CD8-positive, alpha-beta memory T cell (primary cell): ENCODE data around the gene CCDC102A. TPM values are rescaled to one million over a fixed set of nuclear protein-coding genes. Genes with fewer than 3 reads are reported as not detected.

Experiments used
- CTCF ChIA-PET: fragments of 350-600 bp; sonication (Branson Sonifier 250); formaldehyde crosslinking; loops from one replicate; lab custom pipeline; 2021; ENCODE audit warnings: antibody characterized with exemption; lab: Charles Lee
- POLR2A ChIA-PET: fragments of 350-600 bp; sonication (Branson Sonifier 250); formaldehyde crosslinking; loops from one replicate; lab custom pipeline; 2021; ENCODE audit warnings: antibody characterized with exemption; lab: Charles Lee
- DNase-seq, 5 donors: peaks; one replicate each; pipeline versions ENCODE4 v3.0.0 to v3.0.0-alpha.2; 2020 to 2022; ENCODE audit warnings: mixed read lengths in 1 of 5
- H3K27ac ChIP-seq: one replicate; pipeline ENCODE4 v1.7.0; 2013; ENCODE audit warnings: low read depth, mild to moderate bottlenecking, low read length, moderate library complexity
- H3K27me3 ChIP-seq: 2 replicates; pipeline ENCODE4 v1.7.0; 2013; ENCODE audit warnings: low read length, mild to moderate bottlenecking; ENCODE audit not compliant: insufficient read depth, poor library complexity, severe bottlenecking
- H3K36me3 ChIP-seq: 2 replicates; pipeline ENCODE4 v1.7.0; 2013; ENCODE audit warnings: mild to moderate bottlenecking, low read length, moderate library complexity; ENCODE audit not compliant: insufficient read depth
- H3K4me1 ChIP-seq: 2 replicates; pipeline ENCODE4 v1.7.0; 2013; ENCODE audit warnings: mild to moderate bottlenecking, low read length, moderate library complexity; ENCODE audit not compliant: insufficient read depth
- H3K4me3 ChIP-seq: 2 replicates; pipeline ENCODE4 v1.7.0; 2013; ENCODE audit warnings: mild to moderate bottlenecking, low read length
- H3K9me3 ChIP-seq: 2 replicates; pipeline ENCODE4 v1.7.0; 2013; ENCODE audit warnings: mild to moderate bottlenecking, low read length
- H3K27ac Mint-ChIP-seq, 8 donors: one replicate each; pipeline ENCODE4 v1.8.0; 2020 to 2021; ENCODE audit warnings: mixed read lengths in 8 of 8, mild to moderate bottlenecking in 6 of 8, inconsistent platforms in 3 of 8, moderate library complexity in 3 of 8
- H3K27me3 Mint-ChIP-seq, 2 donors: one replicate each; pipeline ENCODE4 v1.8.0; 2020 to 2021; ENCODE audit warnings: mixed read lengths in 2 of 2, mild to moderate bottlenecking in 1 of 2, moderate library complexity in 1 of 2
- H3K36me3 Mint-ChIP-seq, 3 donors: one replicate each; pipeline ENCODE4 v1.8.0; 2020 to 2021; ENCODE audit warnings: mixed read lengths in 3 of 3, inconsistent platforms in 1 of 3, mild to moderate bottlenecking in 1 of 3
- H3K4me1 Mint-ChIP-seq, 3 donors: one replicate each; pipeline ENCODE4 v1.8.0; 2020 to 2021; ENCODE audit warnings: mixed read lengths in 3 of 3, inconsistent platforms in 1 of 3, mild to moderate bottlenecking in 1 of 3
- H3K4me3 Mint-ChIP-seq, 7 donors: one replicate each; pipeline ENCODE4 v1.8.0; 2020 to 2021; ENCODE audit warnings: mixed read lengths in 7 of 7, mild to moderate bottlenecking in 6 of 7, moderate library complexity in 4 of 7, inconsistent platforms in 2 of 7
- H3K9me3 Mint-ChIP-seq, 5 donors: one replicate each; pipeline ENCODE4 v1.8.0; 2020 to 2022; ENCODE audit warnings: mixed read lengths in 5 of 5, mild to moderate bottlenecking in 3 of 5, moderate library complexity in 2 of 5, inconsistent platforms in 1 of 5
- polyA plus RNA-seq: library from polyadenylated mRNA; unstranded; fragments of 300-500 nt; fragmentation: Illumina TruSeq; gene quantifications from one replicate; pipeline ENCODE4 v1.2.3, GENCODE V29; 2021
- total RNA-seq, 2 experiments: library from RNA; stranded (reverse); gene quantifications; one replicate each; pipeline ENCODE4 v1.2.3, GENCODE V29; 2021

CCDC102A gene
- total and polyA plus RNA-seq, 3 experiments from 2014 or later = 22.6 to 28.1 (median 27.0) TPM

- ChIA-PET POLR2A (interaction anchor here (0.9 kb wide), 1 partner anchor 14 kb away, joined by 6 read pairs; no protein-coding TSS in a partner anchor), CTCF (interaction anchor here (1.0 to 6.0 kb wide), 6 partner anchors 13 to 217 kb away, joined by 3 to 54 read pairs (median 8); partner anchors contain the start of gene POLR2C)
Measured at GRCh38 chr16:57517397-57518367, 18.7 kb downstream of the CCDC102A start.

GRCh38 chr16:57516773-57517172, 19.6 kb downstream of the CCDC102A start:
- DNase-seq = no peak
- no peak overlapping the region for H3K27ac ChIP-seq
- Mint-ChIP-seq H3K9me3 (no peaks in the 10 kb centered on the region), H3K36me3 (peaks cover 0 to 66% (median 11%) of the 10 kb centered on the region in 3 donors), H3K27ac (peak overlapping the region in 3 of 8 donors; percentile 23 to 94 (median 37)), H3K4me1 (peaks cover 6 to 13% (median 6%) of the 10 kb centered on the region in 3 donors), H3K27me3 (peaks cover 0 to 4% of the 10 kb centered on the region in 2 donors), H3K4me3 (no peak overlapping the region)
- no peaks in the 10 kb centered on the region for H3K36me3 ChIP-seq
- H3K4me3 ChIP-seq = no peak overlapping the region
- POLR2A ChIA-PET = interaction anchor here (0.9 kb wide), 1 partner anchor 15 kb away, joined by 6 read pairs; no protein-coding TSS in a partner anchor
- no peaks in the 10 kb centered on the region for H3K27me3 ChIP-seq
- peaks cover 8% of the 10 kb centered on the region for H3K4me1 ChIP-seq
- no peaks in the 10 kb centered on the region for H3K9me3 ChIP-seq
- CTCF ChIA-PET = interaction anchor here (1.0 to 6.0 kb wide), 2 partner anchors 98 to 216 kb away, joined by 3 to 54 read pairs; no protein-coding TSS in a partner anchor

More at GRCh38 chr16:57517397-57518367, 18.7 kb downstream of the CCDC102A start:
- H3K27ac ChIP-seq = no peak overlapping the region
- no peak for DNase-seq
- peaks cover 8% of the 10 kb centered on the region for H3K4me1 ChIP-seq
- Mint-ChIP-seq H3K36me3 (peaks cover 0 to 66% (median 7%) of the 10 kb centered on the region in 3 donors), H3K27me3 (peaks cover 0 to 4% of the 10 kb centered on the region in 2 donors), H3K4me3 (no peak overlapping the region), H3K4me1 (peaks cover 6 to 13% (median 6%) of the 10 kb centered on the region in 3 donors), H3K9me3 (no peaks in the 10 kb centered on the region), H3K27ac (no peak overlapping the region)
- H3K36me3 ChIP-seq = no peaks in the 10 kb centered on the region
- no peak overlapping the region for H3K4me3 ChIP-seq
- H3K9me3 ChIP-seq = no peaks in the 10 kb centered on the region
- H3K27me3 ChIP-seq = no peaks in the 10 kb centered on the region

GRCh38 chr16:57516176-57516725, 20.1 kb downstream of the CCDC102A start:
- no peaks in the 10 kb centered on the region for H3K36me3 ChIP-seq
- Mint-ChIP-seq H3K9me3 (no peaks in the 10 kb centered on the region), H3K27ac (peak overlapping the region in 2 of 8 donors; percentile 60 to 73), H3K36me3 (peaks cover 0 to 68% (median 11%) of the 10 kb centered on the region in 3 donors), H3K27me3 (peaks cover 0 to 4% of the 10 kb centered on the region in 2 donors), H3K4me3 (no peak overlapping the region), H3K4me1 (peaks cover 6 to 13% (median 6%) of the 10 kb centered on the region in 3 donors)
- H3K27ac ChIP-seq = no peak overlapping the region
- H3K27me3 ChIP-seq = no peaks in the 10 kb centered on the region
- H3K4me1 ChIP-seq = peaks cover 8% of the 10 kb centered on the region
- no peak for DNase-seq
- H3K4me3 ChIP-seq = no peak overlapping the region
- ChIA-PET POLR2A (interaction anchor here (0.6 to 0.7 kb wide), 2 partner anchors 45 to 585 kb away, joined by 3 to 4 read pairs; no protein-coding TSS in a partner anchor), CTCF (interaction anchor here (6.0 kb wide), 1 partner anchor 98 kb away, joined by 54 read pairs; no protein-coding TSS in a partner anchor)
- no peaks in the 10 kb centered on the region for H3K9me3 ChIP-seq

- Mint-ChIP-seq H3K9me3 (no peaks in the 10 kb centered on the region), H3K4me3 (no peak overlapping the region), H3K4me1 (peaks cover 1 to 6% (median 3%) of the 10 kb centered on the region in 3 donors), H3K36me3 (peaks cover 0 to 66% (median 7%) of the 10 kb centered on the region in 3 donors), H3K27me3 (peaks cover 0 to 3% of the 10 kb centered on the region in 2 donors), H3K27ac (no peak overlapping the region)
- Histone ChIP-seq H3K36me3 (no peaks in the 10 kb centered on the region), H3K4me3 (no peak overlapping the region), H3K27me3 (no peaks in the 10 kb centered on the region), H3K9me3 (no peaks in the 10 kb centered on the region), H3K27ac (no peak overlapping the region), H3K4me1 (peaks cover 6% of the 10 kb centered on the region)
- POLR2A ChIA-PET = no interaction called here
- CTCF ChIA-PET = interaction anchor here (1.2 to 6.0 kb wide), 2 partner anchors 8 to 97 kb away, joined by 3 to 54 read pairs; no protein-coding TSS in a partner anchor
- DNase-seq = no peak
Measured at GRCh38 chr16:57514791-57515600, 21.4 kb downstream of the CCDC102A start.

- POLR2A ChIA-PET = no interaction called here
- Mint-ChIP-seq H3K9me3 (no peaks in the 10 kb centered on the region), H3K36me3 (peaks cover 0 to 66% (median 7%) of the 10 kb centered on the region in 3 donors)
Measured at GRCh38 chr16:57514371-57514770, 22.0 kb downstream of the CCDC102A start.

GRCh38 chr16:57513371-57514102, 22.8 kb downstream of the CCDC102A start:
- DNase-seq = no peak
- CTCF ChIA-PET = interaction anchor here (1.2 to 2.7 kb wide), 2 partner anchors 9 to 51 kb away, joined by 3 to 7 read pairs; partner anchors contain the start of gene POLR2C
- POLR2A ChIA-PET = no interaction called here
- H3K4me1 Mint-ChIP-seq = peaks cover 0 to 4% (median 0%) of the 10 kb centered on the region in 3 donors
- peaks cover 0 to 61% (median 6%) of the 10 kb centered on the region in 3 donors for H3K36me3 Mint-ChIP-seq
- H3K4me3 ChIP-seq = no peak overlapping the region
- H3K4me3 Mint-ChIP-seq = no peak overlapping the region
- H3K27me3 Mint-ChIP-seq = peaks cover 0 to 8% of the 10 kb centered on the region in 2 donors
- H3K27ac ChIP-seq = no peak overlapping the region
- H3K9me3 ChIP-seq = no peaks in the 10 kb centered on the region
- no peaks in the 10 kb centered on the region for H3K4me1 ChIP-seq
- peak overlapping the region in 1 of 8 donors; percentile 39 for H3K27ac Mint-ChIP-seq
- H3K9me3 Mint-ChIP-seq = no peaks in the 10 kb centered on the region
- H3K27me3 ChIP-seq = no peaks in the 10 kb centered on the region
- H3K36me3 ChIP-seq = no peaks in the 10 kb centered on the region

More at GRCh38 chr16:57514371-57514770, 22.0 kb downstream of the CCDC102A start:
- peaks cover 0 to 4% of the 10 kb centered on the region in 2 donors for H3K27me3 Mint-ChIP-seq
- Histone ChIP-seq H3K27me3 (no peaks in the 10 kb centered on the region), H3K4me3 (no peak overlapping the region), H3K27ac (no peak overlapping the region), H3K36me3 (no peaks in the 10 kb centered on the region), H3K4me1 (no peaks in the 10 kb centered on the region), H3K9me3 (no peaks in the 10 kb centered on the region)
- CTCF ChIA-PET = interaction anchor here (1.2 to 2.7 kb wide), 2 partner anchors 9 to 52 kb away, joined by 3 to 7 read pairs; partner anchors contain the start of gene POLR2C
- no peak for DNase-seq
- H3K27ac Mint-ChIP-seq = no peak overlapping the region
- H3K4me1 Mint-ChIP-seq = peaks cover 0 to 6% (median 0%) of the 10 kb centered on the region in 3 donors
- no peak overlapping the region for H3K4me3 Mint-ChIP-seq
